Measurements from ENCODE around the gene GABRR2.

- no peak for TF ChIP-seq ZNF792 (tag by site-specific recombination; IDR thresholded peaks at IDR 0.05)
- TF ChIP-seq REST (tag by site-specific recombination; IDR thresholded peaks at IDR 0.05) = no peak
- TF ChIP-seq SP2 (tag by site-specific recombination; IDR thresholded peaks at IDR 0.05) = no peak
- TF ChIP-seq PBX3 (CRISPR knock-in tag; IDR thresholded peaks at IDR 0.05) = no peak
Observed at GRCh38 chr6:89215391-89215790, 99.7 kb downstream of the GABRR2 start.
